SK-N-SH treated with all-trans-retinoic acid at 6 μM for 48 hours (cell line): ENCODE results near the gene NGB.

ENCODE experiments used
- ATAC-seq: fragments of 200-7000 bp; cut with Tn5 transposase; 3 replicates; pipeline ENCODE4 v1.9.1; 2020; ENCODE audit warnings: mild to moderate bottlenecking, moderate library complexity
- ARNTL ChIP-seq: fragments of 450-650 bp; formaldehyde crosslinking; IDR thresholded peaks from 2 replicates; pipeline ENCODE4 v1.5.0; 2020; ENCODE audit warnings: low read depth, mild to moderate bottlenecking, moderate library complexity, borderline replicate concordance
- BACH2 ChIP-seq: fragments of 250-450 bp; sonication (Bioruptor Pico); IDR thresholded peaks from 2 replicates; pipeline ENCODE4 v1.9.0; 2021; ENCODE audit warnings: mild to moderate bottlenecking, borderline replicate concordance
- CREB5 ChIP-seq: fragments of 250-450 bp; sonication (Bioruptor Pico); IDR thresholded peaks from 2 replicates; pipeline ENCODE4 v1.5.1; 2020; ENCODE audit warnings: low read depth, mild to moderate bottlenecking, moderate library complexity
- CSRNP3 ChIP-seq: fragments of 250-450 bp; sonication (Bioruptor Pico); IDR thresholded peaks from 2 replicates; pipeline ENCODE4 v1.5.1; 2021; ENCODE audit warnings: mild to moderate bottlenecking, moderate library complexity
- ESRRG ChIP-seq: fragments of 250-450 bp; sonication (Bioruptor Pico); IDR thresholded peaks from 2 replicates; pipeline ENCODE4 v1.6.1; 2021; ENCODE audit warnings: mild to moderate bottlenecking
- GLIS3 ChIP-seq: fragments of 250-450 bp; sonication (Bioruptor Pico); IDR thresholded peaks from 2 replicates; pipeline ENCODE4 v1.5.0; 2020; ENCODE audit warnings: mild to moderate bottlenecking, moderate library complexity
- OSR1 ChIP-seq: fragments of 250-450 bp; sonication (Bioruptor Pico); IDR thresholded peaks from 2 replicates; pipeline ENCODE4 v1.8.0; 2022; ENCODE audit warnings: moderate library complexity, mild to moderate bottlenecking, inconsistent platforms
- POU6F1 ChIP-seq: fragments of 250-450 bp; sonication (Bioruptor Pico); IDR thresholded peaks from 2 replicates; pipeline ENCODE4 v1.8.0; 2021; ENCODE audit warnings: low read depth, mild to moderate bottlenecking, moderate library complexity, borderline replicate concordance
- PPARA ChIP-seq: fragments of 250-450 bp; sonication (Bioruptor Pico); IDR thresholded peaks from 2 replicates; pipeline ENCODE4 v1.5.0; 2020; ENCODE audit warnings: mild to moderate bottlenecking, borderline replicate concordance
- RARB ChIP-seq: fragments of 250-450 bp; sonication (Bioruptor Pico); IDR thresholded peaks from 2 replicates; pipeline ENCODE4 v1.8.0; 2021; ENCODE audit warnings: mild to moderate bottlenecking, moderate library complexity
- SNAI2 ChIP-seq: fragments of 250-450 bp; sonication (Bioruptor Pico); IDR thresholded peaks from 2 replicates; pipeline ENCODE4 v1.5.0; 2020; ENCODE audit warnings: mild to moderate bottlenecking, moderate library complexity
- TOX ChIP-seq: fragments of 250-450 bp; sonication (Bioruptor Pico); IDR thresholded peaks from 2 replicates; pipeline ENCODE4 v1.8.0; 2021; ENCODE audit warnings: mild to moderate bottlenecking, moderate library complexity, borderline replicate concordance
- TSHZ2 ChIP-seq: fragments of 250-450 bp; sonication (Bioruptor Pico); IDR thresholded peaks from 2 replicates; pipeline ENCODE4 v1.5.0; 2020; ENCODE audit warnings: mild to moderate bottlenecking, moderate library complexity
- ZC3H10 ChIP-seq: fragments of 250-450 bp; sonication (Bioruptor Pico); IDR thresholded peaks from 2 replicates; pipeline ENCODE4 v1.5.1; 2021; ENCODE audit warnings: mild to moderate bottlenecking, moderate library complexity
- ZFP3 ChIP-seq: fragments of 250-450 bp; sonication (Bioruptor Pico); IDR thresholded peaks from 2 replicates; pipeline ENCODE4 v1.5.0; 2020; ENCODE audit warnings: mild to moderate bottlenecking, moderate library complexity
- ZFP30 ChIP-seq: fragments of 450-650 bp; formaldehyde crosslinking; IDR thresholded peaks from 2 replicates; pipeline ENCODE4 v1.5.0; 2022; ENCODE audit warnings: mild to moderate bottlenecking, moderate library complexity
- ZNF565 ChIP-seq: fragments of 450-650 bp; formaldehyde crosslinking; conservative IDR thresholded peaks from 2 replicates; pipeline ENCODE4 v1.5.0; 2020; ENCODE audit warnings: low read depth, mild to moderate bottlenecking, moderate library complexity
- ZNF70 ChIP-seq: fragments of 450-650 bp; formaldehyde crosslinking; IDR thresholded peaks from 2 replicates; pipeline ENCODE4 v1.5.0; 2020; ENCODE audit warnings: mild to moderate bottlenecking, moderate library complexity
- ZNF8 ChIP-seq: fragments of 450-650 bp; formaldehyde crosslinking; IDR thresholded peaks from 2 replicates; pipeline ENCODE4 v1.5.0; 2020; ENCODE audit warnings: mild to moderate bottlenecking, moderate library complexity

The NGB gene

GRCh38 chr14:77306416-77306815 is 35.4 kb upstream of the NGB start:
- ATAC-seq = no peak; the same call in 2 of the 3 replicates

GRCh38 chr14:77305696-77306095 is 34.7 kb upstream of the NGB start:
- no peak for ATAC-seq
- TF ChIP-seq OSR1 (no peak), ARNTL (no peak), ZNF70 (CRISPR knock-in tag) (no peak), POU6F1 (CRISPR knock-in tag) (no peak), CSRNP3 (CRISPR knock-in tag) (no peak), PPARA (no peak), TSHZ2 (CRISPR knock-in tag) (no peak), BACH2 (CRISPR knock-in tag) (no peak), ZNF8 (no peak)

More at GRCh38 chr14:77306416-77306815, 35.4 kb upstream of the NGB start:
- no peak for TF ChIP-seq ZC3H10 (CRISPR knock-in tag)
- TF ChIP-seq ZFP3 (CRISPR knock-in tag) = no peak
- TF ChIP-seq TSHZ2 (CRISPR knock-in tag) = no peak
- TF ChIP-seq ZNF8 = no peak
- no peak for TF ChIP-seq CREB5
- TF ChIP-seq ZNF565 (CRISPR knock-in tag) = no peak
- TF ChIP-seq ESRRG = no peak
- TF ChIP-seq POU6F1 (CRISPR knock-in tag) = no peak
- no peak for TF ChIP-seq RARB
- TF ChIP-seq ZFP30 (CRISPR knock-in tag) = no peak
- TF ChIP-seq CSRNP3 (CRISPR knock-in tag) = no peak
- no peak for TF ChIP-seq ZNF70 (CRISPR knock-in tag)
- no peak for TF ChIP-seq PPARA
- TF ChIP-seq GLIS3 (CRISPR knock-in tag) = no peak
- no peak for TF ChIP-seq TOX (CRISPR knock-in tag)
- TF ChIP-seq SNAI2 = no peak
- TF ChIP-seq OSR1 = no peak
- no peak for TF ChIP-seq BACH2 (CRISPR knock-in tag)
